VCaP (cell line): ENCODE measurements around the gene SYNE1.

ENCODE experiments used
- H3K27ac ChIP-seq: fragments of 450-650 bp; 2 replicates; pipeline ENCODE4 v1.5.1; 2017
- CTCF ChIP-seq: fragments of 450-650 bp; conservative IDR thresholded peaks from 2 replicates; pipeline ENCODE4 v1.5.1; 2017; ENCODE audit warnings: mild to moderate bottlenecking, moderate library complexity

The SYNE1 gene

GRCh38 chr6:152296648-152297376 lies 340.4 kb downstream of the SYNE1 start:
- TF ChIP-seq CTCF: no peak
- H3K27ac ChIP-seq: peak overlapping the region; percentile 75

GRCh38 chr6:152295920-152296319 lies 341.2 kb downstream of the SYNE1 start:
- H3K27ac ChIP-seq: peak overlapping the region; percentile 75
- TF ChIP-seq CTCF: no peak

GRCh38 chr6:152295346-152295745 lies 341.8 kb downstream of the SYNE1 start:
- TF ChIP-seq CTCF: no peak
- H3K27ac ChIP-seq: peak overlapping the region; percentile 75

- no peak for TF ChIP-seq CTCF
- no peak overlapping the region for H3K27ac ChIP-seq
Measured at GRCh38 chr6:152293404-152293803, 343.8 kb downstream of the SYNE1 start.

- TF ChIP-seq CTCF: no peak
- H3K27ac ChIP-seq: no peak overlapping the region
Measured at GRCh38 chr6:152292555-152292954, 344.6 kb downstream of the SYNE1 start.

GRCh38 chr6:152290693-152291092 lies 346.5 kb downstream of the SYNE1 start:
- H3K27ac ChIP-seq: no peak overlapping the region
- no peak for TF ChIP-seq CTCF

GRCh38 chr6:152277826-152278329 lies 359.3 kb downstream of the SYNE1 start:
- H3K27ac ChIP-seq: peak overlapping the region; percentile 73

More at GRCh38 chr6:152277826-152278329, 359.3 kb downstream of the SYNE1 start:
- no peak for TF ChIP-seq CTCF
